GM13977 (cell line): ENCODE data around the gene CACNA2D1.

Experiments
- DNase-seq: peaks from one replicate; pipeline ENCODE4 v3.0.0; 2012; ENCODE audit warnings: low spot score
- in situ Hi-C: fragments of 300-500 bp; cut with MboI; formaldehyde crosslinking; loops from one replicate; pipeline ENCODE4 v1.12.0; 2022; ENCODE audit warnings: low sequenced_read_pairs, low pct_unique_long_range_greater_than_20kb, mixed read lengths, inconsistent platforms; ENCODE audit not compliant: unreplicated experiment
- TF ChIP-seq, protein P1 (sequence below): IDR thresholded peaks from 2 replicates; pipeline ENCODE4 v1.5.1; 2012; ENCODE audit warnings: mild to moderate bottlenecking, control low read depth; ENCODE audit not compliant: insufficient read depth; ENCODE audit errors: extremely low read depth, missing control alignments

CACNA2D1 gene

DNA sequence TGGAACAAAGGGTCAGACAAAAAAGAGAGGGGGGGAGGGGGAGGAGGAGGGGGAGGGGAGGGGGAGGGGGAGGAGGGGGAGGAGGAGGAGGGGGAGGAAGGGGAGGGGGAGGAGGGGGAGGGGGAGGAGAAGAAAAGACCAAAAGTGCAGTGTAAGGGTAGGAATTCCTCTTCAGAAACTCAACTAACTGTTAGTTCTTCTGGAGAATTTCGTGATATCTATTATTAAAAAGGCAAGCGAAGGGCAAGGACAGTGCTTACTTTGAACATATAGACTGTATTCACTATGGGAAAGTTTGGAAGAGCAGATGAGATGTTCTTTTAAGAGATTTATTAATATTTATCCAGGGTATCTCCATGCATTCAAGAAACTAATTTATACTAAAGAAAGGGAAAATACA lies 258.1 kb downstream of the CACNA2D1 start:
- TF ChIP-seq, protein P1, sequence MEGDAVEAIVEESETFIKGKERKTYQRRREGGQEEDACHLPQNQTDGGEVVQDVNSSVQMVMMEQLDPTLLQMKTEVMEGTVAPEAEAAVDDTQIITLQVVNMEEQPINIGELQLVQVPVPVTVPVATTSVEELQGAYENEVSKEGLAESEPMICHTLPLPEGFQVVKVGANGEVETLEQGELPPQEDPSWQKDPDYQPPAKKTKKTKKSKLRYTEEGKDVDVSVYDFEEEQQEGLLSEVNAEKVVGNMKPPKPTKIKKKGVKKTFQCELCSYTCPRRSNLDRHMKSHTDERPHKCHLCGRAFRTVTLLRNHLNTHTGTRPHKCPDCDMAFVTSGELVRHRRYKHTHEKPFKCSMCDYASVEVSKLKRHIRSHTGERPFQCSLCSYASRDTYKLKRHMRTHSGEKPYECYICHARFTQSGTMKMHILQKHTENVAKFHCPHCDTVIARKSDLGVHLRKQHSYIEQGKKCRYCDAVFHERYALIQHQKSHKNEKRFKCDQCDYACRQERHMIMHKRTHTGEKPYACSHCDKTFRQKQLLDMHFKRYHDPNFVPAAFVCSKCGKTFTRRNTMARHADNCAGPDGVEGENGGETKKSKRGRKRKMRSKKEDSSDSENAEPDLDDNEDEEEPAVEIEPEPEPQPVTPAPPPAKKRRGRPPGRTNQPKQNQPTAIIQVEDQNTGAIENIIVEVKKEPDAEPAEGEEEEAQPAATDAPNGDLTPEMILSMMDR = no peak
- in situ Hi-C loops = no loop called here

DNA sequence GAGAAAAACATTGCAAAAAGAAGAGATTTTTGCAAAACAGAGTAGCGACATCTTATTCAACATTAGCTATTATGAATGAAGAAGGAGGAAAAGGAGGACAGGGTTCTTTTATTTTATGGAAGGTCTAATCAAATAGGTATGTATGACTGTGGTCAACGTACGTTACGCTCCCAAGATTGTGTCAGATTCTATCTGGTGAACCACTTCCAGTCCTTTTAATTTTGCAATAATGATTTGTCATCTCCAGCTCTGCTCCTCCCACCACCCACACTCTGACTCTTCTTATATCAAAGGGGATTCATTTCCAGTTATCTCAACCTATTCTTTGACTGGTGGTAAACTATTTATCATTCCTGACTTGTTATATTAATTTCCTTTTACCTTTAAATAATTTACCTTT lies 259.9 kb downstream of the CACNA2D1 start:
- in situ Hi-C loops = no loop called here
- TF ChIP-seq, protein P1 = no peak
- no peak for DNase-seq

More for the DNA sequence above, 258.1 kb downstream of the CACNA2D1 start:
- DNase-seq = no peak

DNA sequence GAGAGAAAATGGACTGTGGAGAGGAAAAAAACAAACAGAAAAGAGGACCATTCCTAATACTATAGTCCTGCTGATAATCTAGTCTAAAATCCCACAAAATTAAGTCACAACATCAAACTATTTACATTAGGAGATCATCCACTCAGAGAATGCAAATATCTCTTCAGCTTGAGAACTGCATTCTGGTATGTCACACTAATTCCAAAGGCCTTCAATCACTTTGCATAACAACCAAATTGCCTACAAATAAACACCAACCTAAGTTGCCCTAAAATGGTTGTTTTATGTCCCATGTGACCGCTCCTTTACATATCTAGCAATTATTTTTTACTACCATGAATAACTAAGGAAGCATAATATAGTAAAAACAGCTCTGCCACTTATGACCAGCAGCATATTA lies 264.3 kb downstream of the CACNA2D1 start:
- no peak for DNase-seq
- in situ Hi-C loops = no loop called here
- TF ChIP-seq, protein P1 = no peak

DNA sequence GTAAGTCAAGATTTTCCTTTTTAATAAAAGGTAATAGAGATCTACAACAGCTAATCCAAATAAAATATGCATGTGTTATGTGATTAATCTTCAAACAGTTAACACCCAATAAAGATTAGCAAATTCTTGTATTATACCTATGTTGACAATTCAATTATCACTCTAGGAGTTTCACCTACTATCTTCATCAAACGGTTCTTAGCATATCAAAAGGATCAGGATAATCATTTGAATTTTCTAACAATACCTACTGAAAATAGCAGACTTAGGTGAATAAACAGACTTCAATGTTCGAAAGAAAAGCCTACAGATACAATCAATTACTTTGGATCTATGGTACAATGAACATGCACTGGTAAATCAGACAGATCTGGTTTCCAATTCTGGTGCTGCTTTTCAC lies 268.3 kb downstream of the CACNA2D1 start:
- no peak for DNase-seq
- TF ChIP-seq, protein P1 = no peak
- in situ Hi-C loops = no loop called here

DNA sequence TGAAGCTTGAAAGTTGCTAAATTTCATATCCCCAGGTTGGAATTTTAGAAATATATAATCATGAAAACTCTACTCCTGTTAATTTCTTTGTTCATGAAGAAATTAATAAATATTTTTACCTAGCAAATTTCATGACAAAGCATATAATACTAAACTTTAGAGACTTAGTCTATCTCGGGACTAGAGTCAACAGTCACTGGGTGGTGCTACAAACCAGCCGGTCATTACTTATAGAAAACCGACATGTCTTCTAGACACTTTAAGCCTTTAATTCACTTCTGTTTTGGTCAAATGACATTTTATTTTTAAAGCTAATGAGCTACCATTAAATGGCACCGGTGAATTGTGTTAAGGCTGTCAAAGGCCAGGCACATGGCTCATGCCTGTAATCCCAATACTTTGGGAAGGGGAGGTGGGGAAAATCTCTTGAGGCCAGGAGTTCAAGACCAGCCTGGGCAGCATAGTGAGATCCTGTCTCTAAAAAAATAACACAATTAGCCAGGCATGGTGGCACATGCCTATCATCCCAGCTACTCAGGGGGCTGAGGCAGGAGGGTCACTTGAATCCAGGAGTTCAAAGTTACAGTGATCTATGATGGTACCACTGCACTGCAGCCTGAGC lies 270.1 kb downstream of the CACNA2D1 start:
- in situ Hi-C loops = no loop called here
- no peak for DNase-seq
- TF ChIP-seq, protein P1 = no peak

DNA sequence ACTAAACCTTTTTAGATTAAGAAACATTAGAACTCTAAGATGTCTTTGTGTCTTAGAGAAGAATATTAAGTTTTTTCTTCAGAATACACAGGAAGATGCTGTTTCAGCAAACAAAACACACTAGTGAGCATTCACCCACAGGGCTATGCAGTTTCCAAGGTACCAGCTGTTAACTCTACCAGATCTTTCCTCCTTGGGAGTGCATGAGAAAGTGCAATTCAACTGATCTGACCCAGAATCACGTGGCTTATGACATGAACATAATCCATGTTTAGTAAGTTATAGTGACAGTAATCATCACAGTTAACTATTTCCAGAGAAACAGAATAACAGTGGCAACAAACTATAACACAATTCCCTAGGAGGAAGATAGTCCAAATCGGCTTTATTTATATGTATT lies 270.7 kb downstream of the CACNA2D1 start:
- in situ Hi-C loops = no loop called here
- TF ChIP-seq, protein P1 = no peak
- no peak for DNase-seq
